Adrenal gland (tissue), 5 donors: ENCODE measurements around the gene MIGA2.

ENCODE experiments used
- POLR2A ChIP-seq, 2 donors: fragments of 450-650 bp; IDR thresholded peaks; one replicate each; pipeline ENCODE4 v1.6.1; 2017; ENCODE audit warnings: antibody characterized with exemption in 2 of 2, mild to moderate bottlenecking in 2 of 2, moderate library complexity in 1 of 2
- TF ChIP-seq, protein P1 (sequence below), 6 experiments: fragments of 450-650 bp in 4 of 6; fragments of 200-600 bp in 2 of 6; sonication (generic) in 1 of 6; IDR thresholded peaks; 1 replicate in 5 of 6; 2 replicates in 1 of 6; pipeline versions ENCODE4 v1.5.1 to v1.8.0; 2016 to 2021; ENCODE audit warnings: antibody characterized with exemption in 6 of 6, mild to moderate bottlenecking in 2 of 6, moderate library complexity in 1 of 6
- donor health status: DM: no; HTN: no; CAD: no.

DNA sequence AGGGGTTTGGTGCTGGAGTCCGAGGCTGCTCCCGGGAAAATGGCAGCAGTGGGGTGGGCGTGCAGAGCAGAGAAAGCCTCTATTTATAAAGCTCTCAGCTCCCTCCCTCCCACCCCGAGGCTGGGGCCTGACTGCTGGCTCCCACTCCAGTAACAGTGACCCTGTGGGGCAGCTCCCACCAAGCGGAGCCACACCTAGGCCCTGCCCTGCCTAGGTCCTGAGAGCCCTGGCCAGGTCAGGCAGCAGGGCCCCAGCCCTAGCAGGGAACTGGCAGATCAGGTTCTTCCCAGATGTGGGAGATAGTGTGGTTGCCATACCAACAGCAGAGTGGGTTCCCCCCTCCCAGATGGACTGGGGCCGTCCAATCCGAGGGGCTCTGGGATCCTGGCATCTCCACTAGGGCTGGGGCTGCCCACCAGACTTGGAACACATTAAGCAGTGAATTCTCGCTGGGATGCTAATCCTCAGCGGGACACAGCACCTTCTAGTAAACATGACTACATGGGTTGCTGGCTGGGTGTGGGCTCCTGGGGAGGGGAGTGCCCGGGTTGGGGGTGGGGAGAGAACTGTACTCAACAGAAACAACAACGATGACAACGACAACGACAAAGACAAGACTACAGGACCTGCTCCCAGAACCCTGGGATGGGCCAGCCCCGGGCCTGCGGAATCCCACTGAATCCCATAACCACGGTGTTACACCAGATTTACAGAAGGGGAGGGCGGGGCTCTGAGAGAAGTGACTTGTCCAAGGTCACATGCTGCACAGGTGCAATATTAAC, 9.8 kb upstream of the MIGA2 start:
- TF ChIP-seq, protein P1, sequence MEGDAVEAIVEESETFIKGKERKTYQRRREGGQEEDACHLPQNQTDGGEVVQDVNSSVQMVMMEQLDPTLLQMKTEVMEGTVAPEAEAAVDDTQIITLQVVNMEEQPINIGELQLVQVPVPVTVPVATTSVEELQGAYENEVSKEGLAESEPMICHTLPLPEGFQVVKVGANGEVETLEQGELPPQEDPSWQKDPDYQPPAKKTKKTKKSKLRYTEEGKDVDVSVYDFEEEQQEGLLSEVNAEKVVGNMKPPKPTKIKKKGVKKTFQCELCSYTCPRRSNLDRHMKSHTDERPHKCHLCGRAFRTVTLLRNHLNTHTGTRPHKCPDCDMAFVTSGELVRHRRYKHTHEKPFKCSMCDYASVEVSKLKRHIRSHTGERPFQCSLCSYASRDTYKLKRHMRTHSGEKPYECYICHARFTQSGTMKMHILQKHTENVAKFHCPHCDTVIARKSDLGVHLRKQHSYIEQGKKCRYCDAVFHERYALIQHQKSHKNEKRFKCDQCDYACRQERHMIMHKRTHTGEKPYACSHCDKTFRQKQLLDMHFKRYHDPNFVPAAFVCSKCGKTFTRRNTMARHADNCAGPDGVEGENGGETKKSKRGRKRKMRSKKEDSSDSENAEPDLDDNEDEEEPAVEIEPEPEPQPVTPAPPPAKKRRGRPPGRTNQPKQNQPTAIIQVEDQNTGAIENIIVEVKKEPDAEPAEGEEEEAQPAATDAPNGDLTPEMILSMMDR (IDR thresholded peaks at IDR 0.05) = no peak
- no peak for TF ChIP-seq POLR2A (IDR thresholded peaks at IDR 0.05)
